Measurements from ENCODE around the gene SEMA4C. TPM values are rescaled to one million over a fixed set of nuclear protein-coding genes. Genes with fewer than 3 reads are reported as not detected.

Gene SEMA4C
- polyA plus RNA-seq, 1 of the 3 experiments (the other 2 are of a cell fraction), result 34.8 TPM

GRCh38 chr2:96815326-96816126 is 54.4 kb downstream of the SEMA4C start:
- Histone ChIP-seq H2AFZ (ENCODE audit: low read depth) (peak overlapping the region; percentile 93), H3K9ac (peak overlapping the region; percentile 65), H3K36me3 (replicated peaks in 1 of 2; ENCODE audit: control insufficient read depth in 1 of 2, insufficient read depth in 2 of 2, low read length in 1 of 2) (peaks cover 0 to 2% of the 10 kb centered on the region in 2 experiments), H3K9me2 (no peaks in the 10 kb centered on the region), H3K27me3 (ENCODE audit: insufficient read depth) (no peaks in the 10 kb centered on the region), H4K20me1 (ENCODE audit: insufficient read depth) (peaks cover 26% of the 10 kb centered on the region), H3K9me3 (no peaks in the 10 kb centered on the region), H3K4me2 (peak overlapping the region; percentile 99), H3F3A (replicated peaks; ENCODE audit: insufficient read depth) (peaks cover 4% of the 10 kb centered on the region), H3K4me1 (ENCODE audit: control insufficient read depth in 1 of 2, insufficient read depth in 2 of 2, low read depth in 1 of 2, low read length in 1 of 2) (peaks cover 5 to 36% of the 10 kb centered on the region in 2 experiments; a peak in 3 of 4 replicates), H3K27ac (ENCODE audit: low read depth in 2 of 2, low read length in 1 of 2) (peak overlapping the region; percentile 32 to 76; a peak in 2 of 4 replicates), H3K4me3 (ENCODE audit: low read depth in 2 of 2, low read length in 1 of 2) (peak overlapping the region; percentile 73 to 76), H3K79me2 (ENCODE audit: insufficient read depth) (peaks cover 7% of the 10 kb centered on the region; the same call in 1 of the 2 replicates)
- WGBS (ENCODE audit: low lambda C conversion rate), result 4% methylated on average over 13 of the region's 60 CpGs
- CTCF ChIA-PET, result interaction anchor here (0.8 to 6.1 kb wide), 11 partner anchors 9 to 298 kb away, joined by 3 to 35 read pairs (median 4); partner anchors contain the start of genes ANKRD36, ANKRD39 and CNNM4
- DNase-seq, result peak; percentile 69
- no peak for TF ChIP-seq JUND (IDR thresholded peaks at IDR 0.05)
- 0 out of 2 replicates have a peak, but pooled peaks have one; percentile 52 for TF ChIP-seq REST (IDR thresholded peaks at IDR 0.05; ENCODE audit: low read depth, low read length)
- TF ChIP-seq MXI1 (IDR thresholded peaks at IDR 0.05; ENCODE audit: low read depth, low read length), result peak; percentile 89
- no peak for TF ChIP-seq ELF1 (IDR thresholded peaks at IDR 0.05)
- POLR2A ChIA-PET, result interaction anchor here (0.8 to 1.5 kb wide), 3 partner anchors 28 to 53 kb away, joined by 3 to 5 read pairs (median 3); partner anchors contain the start of gene ANKRD39

GRCh38 chr2:96813656-96814055 is 56.2 kb downstream of the SEMA4C start:
- Histone ChIP-seq H3K79me2 (ENCODE audit: insufficient read depth) (peaks cover 7% of the 10 kb centered on the region; the same call in 1 of the 2 replicates), H3K9me2 (no peaks in the 10 kb centered on the region), H3K9ac (no peak overlapping the region), H4K20me1 (ENCODE audit: insufficient read depth) (peaks cover 16% of the 10 kb centered on the region), H3K27me3 (ENCODE audit: insufficient read depth) (no peaks in the 10 kb centered on the region), H3K4me3 (ENCODE audit: low read depth in 2 of 2, low read length in 1 of 2) (no peak overlapping the region), H3F3A (replicated peaks; ENCODE audit: insufficient read depth) (peaks cover 4% of the 10 kb centered on the region), H3K4me1 (ENCODE audit: control insufficient read depth in 1 of 2, insufficient read depth in 2 of 2, low read depth in 1 of 2, low read length in 1 of 2) (peaks cover 5 to 28% of the 10 kb centered on the region in 2 experiments; a peak in 3 of 4 replicates), H3K36me3 (replicated peaks in 1 of 2; ENCODE audit: control insufficient read depth in 1 of 2, insufficient read depth in 2 of 2, low read length in 1 of 2) (peaks cover 0 to 2% of the 10 kb centered on the region in 2 experiments), H3K27ac (ENCODE audit: low read depth in 2 of 2, low read length in 1 of 2) (no peak overlapping the region), H3K4me2 (no peak overlapping the region), H2AFZ (ENCODE audit: low read depth) (no peak overlapping the region), H3K9me3 (no peaks in the 10 kb centered on the region)
- ChIA-PET POLR2A (no interaction called here), CTCF (interaction anchor here (2.1 to 6.1 kb wide), 3 partner anchors 13 to 137 kb away, joined by 5 to 31 read pairs (median 12); partner anchors contain the start of gene CNNM4)
- no peak for DNase-seq
- WGBS (ENCODE audit: low lambda C conversion rate), result 95% methylated on average over 4 of the region's 4 CpGs
- TF ChIP-seq MAX (IDR thresholded peaks at IDR 0.05; ENCODE audit: low read depth) (no peak), TEAD4 (IDR thresholded peaks at IDR 0.05; ENCODE audit: borderline replicate concordance, insufficient read depth) (no peak), CTCF (IDR thresholded peaks at IDR 0.05) (no peak), RFX5 (IDR thresholded peaks at IDR 0.05; ENCODE audit: low read length) (no peak), ELF1 (IDR thresholded peaks at IDR 0.05) (no peak), SIN3A (IDR thresholded peaks at IDR 0.05; ENCODE audit: borderline replicate concordance, low read depth, low read length) (no peak), PBX3 (IDR thresholded peaks at IDR 0.05) (no peak), NRF1 (IDR thresholded peaks at IDR 0.05; ENCODE audit: low read depth, low read length) (no peak), REST (IDR thresholded peaks at IDR 0.05; ENCODE audit: low read depth, low read length) (no peak), MXI1 (IDR thresholded peaks at IDR 0.05; ENCODE audit: low read depth, low read length) (no peak), GABPA (IDR thresholded peaks at IDR 0.05; ENCODE audit: low read depth) (no peak), RCOR1 (IDR thresholded peaks at IDR 0.05; ENCODE audit: low read length) (no peak), POLR2AphosphoS5 (IDR thresholded peaks at IDR 0.05; ENCODE audit: low read depth, low read length) (no peak)

Measured in SK-N-SH (cell line).